ENCODE data around the gene FERMT3.

- TF ChIP-seq CTCF (IDR thresholded peaks at IDR 0.05) (no peak), POLR2A (IDR thresholded peaks at IDR 0.05) (no peak)
Observed at GRCh38 chr11:64201543-64201942, 5.0 kb upstream of the FERMT3 start.
